ENCODE data around the gene RETREG2.

The RETREG2 gene

GRCh38 chr2:219177552-219178376 is at the start of gene RETREG2:
Gene RETREG2, plus strand, starts transcription at chr2:219178275. Its CDS starts 78 bp downstream, at chr2:219178353.
- DNase-seq = peak; percentile 33 to 90 (median 78)

GRCh38 chr2:219128396-219128795 is 49.7 kb upstream of the RETREG2 start:
- no peak for DNase-seq

- DNase-seq = no peak
Measured at GRCh38 chr2:219129589-219129988, 48.5 kb upstream of the RETREG2 start.

- DNase-seq = no peak
Measured at GRCh38 chr2:219131327-219131726, 46.7 kb upstream of the RETREG2 start.

GRCh38 chr2:219131744-219132143 is 46.3 kb upstream of the RETREG2 start:
- DNase-seq = no peak

- DNase-seq = no peak
Measured at GRCh38 chr2:219133976-219134375, 44.1 kb upstream of the RETREG2 start.

GRCh38 chr2:219140722-219141121 is 37.4 kb upstream of the RETREG2 start:
- no peak for DNase-seq

- DNase-seq = no peak
Measured at GRCh38 chr2:219142329-219142728, 35.7 kb upstream of the RETREG2 start.

GRCh38 chr2:219149667-219150066 is 28.4 kb upstream of the RETREG2 start:
- DNase-seq = no peak

- peak in 7 of 56 donors; percentile 4 to 77 (median 21) for DNase-seq
Measured at GRCh38 chr2:219155054-219155644, 22.9 kb upstream of the RETREG2 start.

- DNase-seq = no peak
Measured at GRCh38 chr2:219157396-219157795, 20.7 kb upstream of the RETREG2 start.

GRCh38 chr2:219158025-219158424 is 20.1 kb upstream of the RETREG2 start:
- no peak for DNase-seq

GRCh38 chr2:219158586-219158985 is 19.5 kb upstream of the RETREG2 start:
- no peak for DNase-seq

- DNase-seq = no peak
Measured at GRCh38 chr2:219159771-219160185, 18.3 kb upstream of the RETREG2 start.

GRCh38 chr2:219160186-219161017 is 17.7 kb upstream of the RETREG2 start, which contains the start of gene NHEJ1:
Gene NHEJ1, minus strand, starts transcription at chr2:219160815. Its CDS starts 2,453 bp downstream, at chr2:219158362.
- peak; percentile 70 to 99 (median 92) for DNase-seq

GRCh38 chr2:219161097-219161496 is 17.0 kb upstream of the RETREG2 start:
- no peak for DNase-seq

GRCh38 chr2:219163156-219163555 is 14.9 kb upstream of the RETREG2 start:
- DNase-seq = no peak

- DNase-seq = no peak
Measured at GRCh38 chr2:219165058-219165911, 12.8 kb upstream of the RETREG2 start.

- DNase-seq = no peak
Measured at GRCh38 chr2:219167997-219168396, 10.1 kb upstream of the RETREG2 start.

- peak in 6 of 56 donors; percentile 7 to 34 (median 17) for DNase-seq
Measured at GRCh38 chr2:219168526-219168925, 9.5 kb upstream of the RETREG2 start.

GRCh38 chr2:219168932-219169331 is 9.1 kb upstream of the RETREG2 start:
- no peak for DNase-seq

Data from amygdala (tissue), 56 donors.